SU-DHL-6 (cell line): Measurements from ENCODE around the gene PFDN5.

Source experiments
- EZH2phosphoT487 ChIP-seq: fragments of 200-600 bp; sonication (generic), shearing (Covaris generic); conservative IDR thresholded peaks from 2 replicates; pipeline ENCODE4 v1.6.1; 2018; ENCODE audit warnings: mild to moderate bottlenecking, antibody characterized with exemption, low read length, moderate library complexity, mixed read lengths
- TF ChIP-seq, protein P1 (sequence below): fragments of 200-600 bp; sonication (generic); IDR thresholded peaks from one replicate; pipeline ENCODE4 v1.5.1; 2017; ENCODE audit warnings: antibody characterized with exemption, mild to moderate bottlenecking, low read length, moderate library complexity; ENCODE audit not compliant: insufficient read depth, poor library complexity, severe bottlenecking

- TF ChIP-seq, protein P1, sequence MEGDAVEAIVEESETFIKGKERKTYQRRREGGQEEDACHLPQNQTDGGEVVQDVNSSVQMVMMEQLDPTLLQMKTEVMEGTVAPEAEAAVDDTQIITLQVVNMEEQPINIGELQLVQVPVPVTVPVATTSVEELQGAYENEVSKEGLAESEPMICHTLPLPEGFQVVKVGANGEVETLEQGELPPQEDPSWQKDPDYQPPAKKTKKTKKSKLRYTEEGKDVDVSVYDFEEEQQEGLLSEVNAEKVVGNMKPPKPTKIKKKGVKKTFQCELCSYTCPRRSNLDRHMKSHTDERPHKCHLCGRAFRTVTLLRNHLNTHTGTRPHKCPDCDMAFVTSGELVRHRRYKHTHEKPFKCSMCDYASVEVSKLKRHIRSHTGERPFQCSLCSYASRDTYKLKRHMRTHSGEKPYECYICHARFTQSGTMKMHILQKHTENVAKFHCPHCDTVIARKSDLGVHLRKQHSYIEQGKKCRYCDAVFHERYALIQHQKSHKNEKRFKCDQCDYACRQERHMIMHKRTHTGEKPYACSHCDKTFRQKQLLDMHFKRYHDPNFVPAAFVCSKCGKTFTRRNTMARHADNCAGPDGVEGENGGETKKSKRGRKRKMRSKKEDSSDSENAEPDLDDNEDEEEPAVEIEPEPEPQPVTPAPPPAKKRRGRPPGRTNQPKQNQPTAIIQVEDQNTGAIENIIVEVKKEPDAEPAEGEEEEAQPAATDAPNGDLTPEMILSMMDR = no peak
- no peak for TF ChIP-seq EZH2phosphoT487
These were observed 37.4 kb downstream of the PFDN5 start for GRCh38 chr12:53332744-53333143.
